ENCODE measurements around the gene TSPAN18.

Gene TSPAN18

GRCh38 chr11:44728491-44728910 lies 1.7 kb downstream of the TSPAN18 start:
- no peak for DNase-seq (ENCODE audit: low read depth)
- no peak for TF ChIP-seq CTCF (conservative IDR thresholded peaks at IDR 0.05; ENCODE audit: control insufficient read depth, insufficient read depth, low read depth, low read length)
- H3K4me3 ChIP-seq (ENCODE audit: control insufficient read depth, low read depth, low read length): no peak overlapping the region

- no peak overlapping the region for H3K4me3 ChIP-seq (ENCODE audit: control insufficient read depth, low read depth, low read length)
- TF ChIP-seq CTCF (conservative IDR thresholded peaks at IDR 0.05; ENCODE audit: control insufficient read depth, insufficient read depth, low read depth, low read length): no peak
- DNase-seq (ENCODE audit: low read depth): no peak
Measured at GRCh38 chr11:44729063-44729462, 2.3 kb downstream of the TSPAN18 start.

- no peak for TF ChIP-seq CTCF (conservative IDR thresholded peaks at IDR 0.05; ENCODE audit: control insufficient read depth, insufficient read depth, low read depth, low read length)
- H3K4me3 ChIP-seq (ENCODE audit: control insufficient read depth, low read depth, low read length): no peak overlapping the region
- no peak for DNase-seq (ENCODE audit: low read depth)
Measured at GRCh38 chr11:44729713-44730112, 3.0 kb downstream of the TSPAN18 start.

GRCh38 chr11:44730775-44731174 lies 4.0 kb downstream of the TSPAN18 start:
- TF ChIP-seq CTCF (conservative IDR thresholded peaks at IDR 0.05; ENCODE audit: control insufficient read depth, insufficient read depth, low read depth, low read length): no peak
- no peak overlapping the region for H3K4me3 ChIP-seq (ENCODE audit: control insufficient read depth, low read depth, low read length)
- no peak for DNase-seq (ENCODE audit: low read depth)

GRCh38 chr11:44731685-44732430 lies 5.1 kb downstream of the TSPAN18 start:
- no peak for DNase-seq (ENCODE audit: low read depth)
- TF ChIP-seq CTCF (conservative IDR thresholded peaks at IDR 0.05; ENCODE audit: control insufficient read depth, insufficient read depth, low read depth, low read length): no peak
- no peak overlapping the region for H3K4me3 ChIP-seq (ENCODE audit: control insufficient read depth, low read depth, low read length)

- no peak for DNase-seq (ENCODE audit: low read depth)
- H3K4me3 ChIP-seq (ENCODE audit: control insufficient read depth, low read depth, low read length): no peak overlapping the region
- no peak for TF ChIP-seq CTCF (conservative IDR thresholded peaks at IDR 0.05; ENCODE audit: control insufficient read depth, insufficient read depth, low read depth, low read length)
Measured at GRCh38 chr11:44732564-44732963, 5.8 kb downstream of the TSPAN18 start.

Measured in fibroblast of mammary gland (primary cell).